Measurements from ENCODE around the gene PI4KB.
"Not testable (repeated sequence)": the region's sequence is repeated elsewhere in the genome, so short reads cannot be mapped to it uniquely, and the experiment has no call there.

Gene PI4KB

GRCh38 chr1:151362308-151363155 lies 35.3 kb upstream of the PI4KB start:
- no peaks in the 10 kb centered on the region for H3K27me3 ChIP-seq (replicated peaks)
- TF ChIP-seq CTCF (IDR thresholded peaks at IDR 0.05; ENCODE audit: low read depth, low read length, missing control alignments): no peak
- in situ Hi-C loops (cut with HindIII; ENCODE audit: low pct_ligation_motif_present, low sequenced_read_pairs): no loop called here
- H3K36me3 ChIP-seq (replicated peaks): no peaks in the 10 kb centered on the region
- no peak overlapping the region for H3K27ac ChIP-seq
- DNase-seq: no peak
- no peak overlapping the region for H3K4me3 ChIP-seq (ENCODE audit: low read depth, low read length)

DNA sequence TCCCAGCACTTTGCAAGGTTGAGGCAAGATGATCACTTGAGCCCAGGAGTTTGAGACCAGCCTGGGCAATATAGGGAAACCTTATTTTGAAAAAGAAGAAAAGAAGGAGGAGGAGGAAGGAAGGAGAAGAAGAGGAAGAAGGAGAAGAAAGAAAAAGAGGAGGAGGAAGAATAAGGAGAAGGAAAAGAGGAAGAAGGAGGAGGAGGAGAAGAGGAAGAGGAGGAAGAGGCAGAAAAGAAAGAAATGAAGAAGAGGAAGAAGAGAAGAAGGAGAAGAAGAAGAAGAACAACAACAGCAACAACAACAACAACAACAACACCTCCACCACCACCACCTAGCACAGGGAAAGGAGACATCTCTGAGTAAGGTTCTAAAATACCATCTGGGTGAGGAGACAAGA lies 34.7 kb upstream of the PI4KB start:
- in situ Hi-C loops (cut with HindIII; ENCODE audit: low pct_ligation_motif_present, low sequenced_read_pairs): no loop called here
- DNase-seq: no peak
- Histone ChIP-seq H3K36me3 (replicated peaks) (no peaks in the 10 kb centered on the region), H3K27ac (no peak overlapping the region), H3K4me3 (ENCODE audit: low read depth, low read length) (no peak overlapping the region), H3K27me3 (replicated peaks) (no peaks in the 10 kb centered on the region)
- no peak for TF ChIP-seq CTCF (IDR thresholded peaks at IDR 0.05; ENCODE audit: low read depth, low read length, missing control alignments)

DNA sequence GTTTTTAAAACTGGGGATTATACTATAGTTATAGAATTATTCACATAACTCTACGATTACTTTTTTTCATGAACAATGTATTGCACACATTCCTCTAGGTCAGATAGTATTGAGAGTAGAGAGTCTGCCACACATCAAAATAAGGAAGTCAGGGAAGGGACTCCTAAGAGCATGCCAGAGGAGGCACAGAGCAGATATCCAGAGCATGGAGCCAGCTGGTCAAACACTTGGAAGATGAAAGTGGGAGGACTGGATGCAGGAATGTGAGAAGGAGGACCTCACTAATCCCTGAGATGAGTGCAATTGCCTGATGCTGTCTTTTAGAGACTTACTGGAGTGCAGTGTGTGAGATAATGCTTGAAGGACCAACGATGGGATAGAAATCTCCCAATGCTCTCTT lies 29.5 kb upstream of the PI4KB start:
- H3K4me3 ChIP-seq (ENCODE audit: low read depth, low read length): no peak overlapping the region
- DNase-seq: no peak
- TF ChIP-seq CTCF (IDR thresholded peaks at IDR 0.05; ENCODE audit: low read depth, low read length, missing control alignments): no peak
- H3K36me3 ChIP-seq (replicated peaks): no peaks in the 10 kb centered on the region
- H3K27me3 ChIP-seq (replicated peaks): no peaks in the 10 kb centered on the region
- no peak overlapping the region for H3K27ac ChIP-seq
- in situ Hi-C loops (cut with HindIII; ENCODE audit: low pct_ligation_motif_present, low sequenced_read_pairs): no loop called here

DNA sequence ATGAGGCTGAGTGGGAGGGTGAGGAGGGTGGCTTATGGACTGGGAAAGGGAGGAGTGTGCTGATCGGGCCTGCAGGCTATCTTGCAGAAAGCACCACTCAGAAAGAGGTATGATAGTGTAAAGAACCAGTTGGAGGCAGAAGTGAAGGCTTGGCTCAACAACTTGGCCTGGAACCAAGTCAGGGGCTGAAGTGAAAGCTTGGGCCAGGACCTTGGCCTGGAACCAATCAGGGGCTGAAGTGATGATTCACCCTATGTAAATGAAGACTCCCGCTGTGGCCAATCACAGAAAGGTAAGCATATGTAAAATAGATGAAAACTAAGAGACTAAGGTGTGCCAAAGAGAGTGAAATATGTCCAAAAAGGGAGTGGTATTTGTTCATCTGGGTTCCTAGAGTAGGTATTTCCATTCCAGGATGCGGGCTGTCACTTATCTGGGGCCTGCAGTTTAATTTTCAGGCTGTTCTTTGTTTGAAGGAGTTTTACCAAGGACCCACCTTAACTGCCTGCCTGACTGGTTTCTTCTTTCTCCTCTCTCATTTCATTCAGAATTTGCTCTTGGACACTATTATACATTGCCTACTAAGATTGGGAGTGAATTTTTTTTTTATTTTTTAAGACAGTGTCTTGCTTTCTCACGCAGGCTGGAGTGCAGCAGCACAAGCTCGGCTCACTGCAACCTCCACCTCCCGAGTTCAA lies 25.0 kb upstream of the PI4KB start:
- in situ Hi-C loops (cut with HindIII; ENCODE audit: low pct_ligation_motif_present, low sequenced_read_pairs): no loop called here
- Histone ChIP-seq H3K27me3 (replicated peaks) (no peaks in the 10 kb centered on the region), H3K36me3 (replicated peaks) (no peaks in the 10 kb centered on the region), H3K4me3 (ENCODE audit: low read depth, low read length) (no peak overlapping the region), H3K27ac (no peak overlapping the region)
- peak; percentile 34 for DNase-seq
- no peak for TF ChIP-seq CTCF (IDR thresholded peaks at IDR 0.05; ENCODE audit: low read depth, low read length, missing control alignments)

- H3K27ac ChIP-seq; H3K36me3 ChIP-seq (replicated peaks); in situ Hi-C loops (cut with HindIII; ENCODE audit: low pct_ligation_motif_present, low sequenced_read_pairs); H3K4me3 ChIP-seq (ENCODE audit: low read depth, low read length); H3K27me3 ChIP-seq (replicated peaks); DNase-seq: not testable (repeated sequence)
These were observed 23.1 kb upstream of the PI4KB start for GRCh38 chr1:151350323-151350722.

DNA sequence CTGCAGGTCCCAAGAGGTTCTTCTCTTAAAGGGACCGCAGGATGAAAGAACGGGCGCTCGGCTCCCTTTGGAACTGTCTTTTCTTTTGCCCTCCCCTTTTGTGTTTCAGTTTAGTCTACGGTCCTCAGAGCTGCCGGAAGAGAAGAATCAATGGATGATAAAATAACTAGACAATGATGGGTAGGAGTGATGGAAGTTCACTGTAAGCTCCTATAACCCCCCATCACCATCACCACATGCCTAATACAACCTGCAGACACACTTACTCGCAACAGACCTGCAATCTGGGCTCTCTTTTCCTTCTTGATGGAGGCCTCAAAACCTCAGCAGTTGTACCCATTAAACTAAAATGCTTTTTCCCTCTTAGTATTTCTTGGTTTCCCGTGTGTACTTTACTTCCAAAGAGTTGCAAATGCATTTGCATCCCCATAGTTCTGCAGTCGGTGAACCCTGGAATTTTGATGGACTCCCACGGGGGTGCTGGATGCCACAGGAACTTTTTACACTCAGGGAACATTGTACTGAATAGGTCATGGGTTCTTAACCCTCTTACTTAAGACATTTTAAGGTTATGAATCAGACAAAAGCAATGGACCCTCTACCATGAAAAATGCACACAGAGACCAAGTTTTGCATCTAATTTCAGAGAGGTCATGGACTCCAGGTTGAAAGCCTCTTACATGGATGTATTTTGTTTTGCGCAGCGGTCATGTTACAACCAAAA lies 20.5 kb upstream of the PI4KB start:
- Histone ChIP-seq H3K27ac (peak overlapping the region; percentile 96), H3K27me3 (replicated peaks) (no peaks in the 10 kb centered on the region), H3K4me3 (ENCODE audit: low read depth, low read length) (peak overlapping the region; percentile 85), H3K36me3 (replicated peaks) (peaks cover 21% of the 10 kb centered on the region)
- DNase-seq: no peak
- in situ Hi-C loops (cut with HindIII; ENCODE audit: low pct_ligation_motif_present, low sequenced_read_pairs): no loop called here
- TF ChIP-seq CTCF (IDR thresholded peaks at IDR 0.05; ENCODE audit: low read depth, low read length, missing control alignments): no peak

Measured in brain microvascular endothelial cell (primary cell).